Esophagus squamous epithelium (tissue), 5 donors: Measurements from ENCODE around the gene CSPG4. TPM values are rescaled to one million over a fixed set of nuclear protein-coding genes. Genes with fewer than 3 reads are reported as not detected.

ENCODE experiments used
- DNase-seq: peaks from one replicate; lab custom pipeline; 2025; lab: John Stamatoyannopoulos, UW
- H3K27ac ChIP-seq, 4 donors: fragments of 200-600 bp; sonication (generic); one replicate each; pipeline ENCODE4 v1.5.1; 2016 to 2019; ENCODE audit warnings: mild to moderate bottlenecking in 1 of 4
- H3K27me3 ChIP-seq, 4 donors: fragments of 200-600 bp; sonication (generic); 1 replicate in 3 of 4; 2 replicates in 1 of 4; pipeline versions ENCODE4 v1.5.1 to v1.6.0; 2017 to 2021; ENCODE audit warnings: antibody characterized with exemption in 1 of 4
- H3K36me3 ChIP-seq, 3 donors: fragments of 200-600 bp; sonication (generic); one replicate each; pipeline ENCODE4 v1.5.1; 2016 to 2019
- H3K4me1 ChIP-seq, 3 donors: fragments of 200-600 bp; sonication (generic); one replicate each; pipeline ENCODE4 v1.5.1; 2017 to 2019
- H3K4me3 ChIP-seq, 4 donors: fragments of 200-600 bp; sonication (generic); 1 replicate in 3 of 4; 2 replicates in 1 of 4; pipeline ENCODE4 v1.5.1; 2016 to 2019; ENCODE audit warnings: mild to moderate bottlenecking in 2 of 4, moderate library complexity in 1 of 4
- H3K9me3 ChIP-seq, 3 donors: fragments of 200-600 bp; sonication (generic); one replicate each; pipeline ENCODE4 v1.5.1; 2016 to 2019
- POLR2A ChIP-seq, 4 donors: fragments of 450-650 bp; IDR thresholded peaks; one replicate each; pipeline ENCODE4 v1.6.1; 2017; ENCODE audit warnings: antibody characterized with exemption in 4 of 4, mild to moderate bottlenecking in 4 of 4, moderate library complexity in 3 of 4
- WGBS, 2 donors: methylation state at CpG; one replicate each; pipeline ENCODE4 v1.1.5; 2018; 5-methylcytosine and 5-hydroxymethylcytosine counted together
- intact Hi-C: fragments of 100-400 bp; cut with DNase I; formaldehyde crosslinking; loops from one replicate; pipeline ENCODE4 v1.15.0; 2022
- total RNA-seq, 4 donors: library from RNA; depleted of rRNA; stranded (reverse); fragments of >200 nt; gene quantifications; one replicate each; pipeline ENCODE4 v1.1.0, GENCODE V29; 2016
- TF ChIP-seq, protein P1 (sequence below), 6 experiments: fragments of 450-650 bp in 4 of 6; fragments of 200-600 bp in 2 of 6; sonication (generic) in 2 of 6; IDR thresholded peaks; one replicate each; pipeline ENCODE4 v1.5.1; 2016 to 2019; ENCODE audit warnings: antibody characterized with exemption in 6 of 6, mild to moderate bottlenecking in 4 of 6, moderate library complexity in 4 of 6
- donor health status: DM: yes; HTN: yes; CAD: no.

Gene CSPG4
- total RNA-seq, 4 donors from 2014 or later: 2.9 to 13.4 (median 4.2) TPM

DNA sequence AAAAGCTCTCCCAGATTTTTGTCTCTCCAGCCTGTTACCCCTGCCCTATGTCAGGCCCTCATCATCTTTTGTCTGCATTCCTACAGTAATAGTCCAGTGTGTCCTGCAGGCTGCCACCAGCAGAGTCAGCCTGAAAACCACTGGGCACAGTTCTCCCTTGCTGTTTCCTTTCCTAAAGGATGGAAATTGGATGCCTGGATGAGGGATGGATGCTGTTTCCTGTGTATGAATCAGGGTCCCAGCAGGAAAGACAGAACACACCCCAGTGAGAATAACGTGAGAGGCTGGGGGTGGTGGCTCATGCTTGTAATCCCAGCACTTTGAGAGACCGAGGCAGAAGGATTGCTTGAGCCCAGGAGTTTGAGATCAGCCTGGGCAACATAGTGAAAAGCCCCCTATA, 68.3 kb downstream of the CSPG4 start:
- peaks cover 22 to 42% (median 26%) of the 10 kb centered on the region in 3 donors for H3K4me1 ChIP-seq
- intact Hi-C loops: no loop called here
- no peak overlapping the region for H3K4me3 ChIP-seq
- 45 to 71% methylated on average over 2 of the region's 2 CpGs for WGBS, 2 donors
- H3K27ac ChIP-seq: no peak overlapping the region
- TF ChIP-seq, protein P1, sequence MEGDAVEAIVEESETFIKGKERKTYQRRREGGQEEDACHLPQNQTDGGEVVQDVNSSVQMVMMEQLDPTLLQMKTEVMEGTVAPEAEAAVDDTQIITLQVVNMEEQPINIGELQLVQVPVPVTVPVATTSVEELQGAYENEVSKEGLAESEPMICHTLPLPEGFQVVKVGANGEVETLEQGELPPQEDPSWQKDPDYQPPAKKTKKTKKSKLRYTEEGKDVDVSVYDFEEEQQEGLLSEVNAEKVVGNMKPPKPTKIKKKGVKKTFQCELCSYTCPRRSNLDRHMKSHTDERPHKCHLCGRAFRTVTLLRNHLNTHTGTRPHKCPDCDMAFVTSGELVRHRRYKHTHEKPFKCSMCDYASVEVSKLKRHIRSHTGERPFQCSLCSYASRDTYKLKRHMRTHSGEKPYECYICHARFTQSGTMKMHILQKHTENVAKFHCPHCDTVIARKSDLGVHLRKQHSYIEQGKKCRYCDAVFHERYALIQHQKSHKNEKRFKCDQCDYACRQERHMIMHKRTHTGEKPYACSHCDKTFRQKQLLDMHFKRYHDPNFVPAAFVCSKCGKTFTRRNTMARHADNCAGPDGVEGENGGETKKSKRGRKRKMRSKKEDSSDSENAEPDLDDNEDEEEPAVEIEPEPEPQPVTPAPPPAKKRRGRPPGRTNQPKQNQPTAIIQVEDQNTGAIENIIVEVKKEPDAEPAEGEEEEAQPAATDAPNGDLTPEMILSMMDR (IDR thresholded peaks at IDR 0.05): no peak
- no peak for TF ChIP-seq POLR2A (IDR thresholded peaks at IDR 0.05)
- H3K36me3 ChIP-seq: peaks cover 0 to 2% (median 0%) of the 10 kb centered on the region in 3 donors
- DNase-seq: no peak
- H3K27me3 ChIP-seq: no peaks in the 10 kb centered on the region
- no peaks in the 10 kb centered on the region for H3K9me3 ChIP-seq

DNA sequence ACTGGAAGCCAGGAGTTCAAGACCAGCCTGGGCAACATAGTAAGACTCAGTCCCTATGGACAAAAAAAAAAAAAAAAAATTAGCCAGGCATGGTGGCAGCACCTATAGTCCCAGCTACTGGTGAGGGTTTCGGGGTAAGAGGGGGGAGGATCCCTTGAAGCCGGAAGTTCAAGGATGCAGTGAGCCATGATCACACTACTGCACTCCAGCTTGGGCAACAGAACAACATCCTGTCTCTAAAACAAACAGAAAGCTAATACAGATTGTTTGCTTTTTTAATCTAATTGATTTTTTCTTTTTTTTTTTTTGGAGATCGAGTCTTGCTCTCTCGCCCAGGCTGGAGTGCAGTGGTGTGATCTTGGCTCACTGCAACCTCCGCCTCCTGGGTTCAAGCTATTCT, 71.0 kb downstream of the CSPG4 start:
- 77 to 90% methylated on average over 5 of the region's 5 CpGs for WGBS, 2 donors
- H3K27ac ChIP-seq: no peak overlapping the region
- H3K9me3 ChIP-seq: no peaks in the 10 kb centered on the region
- no peak overlapping the region for H3K4me3 ChIP-seq
- peaks cover 34 to 53% (median 36%) of the 10 kb centered on the region in 3 donors for H3K4me1 ChIP-seq
- DNase-seq: no peak
- no peaks in the 10 kb centered on the region for H3K27me3 ChIP-seq
- intact Hi-C loops: no loop called here
- TF ChIP-seq, protein P1 (IDR thresholded peaks at IDR 0.05): no peak
- no peak for TF ChIP-seq POLR2A (IDR thresholded peaks at IDR 0.05)
- peaks cover 0 to 10% (median 0%) of the 10 kb centered on the region in 3 donors for H3K36me3 ChIP-seq

DNA sequence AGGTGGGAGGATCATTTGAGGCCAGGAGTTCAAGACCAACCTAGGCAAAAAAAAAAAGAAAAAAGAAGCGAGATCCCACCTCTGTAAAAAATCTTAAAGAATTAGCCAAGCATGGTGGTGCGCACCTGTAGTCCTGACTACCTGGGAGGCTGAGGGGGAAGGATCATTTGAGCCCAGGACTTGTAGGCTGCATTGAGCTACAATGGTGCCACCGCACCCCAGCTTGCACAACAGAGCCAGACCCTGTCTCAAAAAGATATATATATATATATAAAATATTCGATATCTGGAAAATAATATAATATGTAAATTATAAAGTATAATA, 71.5 kb downstream of the CSPG4 start:
- H3K27ac ChIP-seq: peak overlapping the region in 3 of 4 donors; percentile 92 to 98 (median 93)
- peaks cover 0 to 10% (median 0%) of the 10 kb centered on the region in 3 donors for H3K36me3 ChIP-seq
- intact Hi-C loops: no loop called here
- DNase-seq: no peak
- WGBS, 2 donors: 67 to 77% methylated on average over 4 of the region's 4 CpGs
- no peaks in the 10 kb centered on the region for H3K27me3 ChIP-seq
- no peaks in the 10 kb centered on the region for H3K9me3 ChIP-seq
- no peak for TF ChIP-seq POLR2A (IDR thresholded peaks at IDR 0.05)
- TF ChIP-seq, protein P1 (IDR thresholded peaks at IDR 0.05): no peak
- peak overlapping the region in 1 of 4 donors; percentile 79 for H3K4me3 ChIP-seq
- H3K4me1 ChIP-seq: peaks cover 32 to 53% (median 32%) of the 10 kb centered on the region in 3 donors

GRCh38 chr15:75640483-75641178, 72.0 kb downstream of the CSPG4 start:
- H3K4me1 ChIP-seq: peaks cover 28 to 53% (median 29%) of the 10 kb centered on the region in 3 donors
- no peaks in the 10 kb centered on the region for H3K9me3 ChIP-seq
- DNase-seq: no peak
- H3K27me3 ChIP-seq: no peaks in the 10 kb centered on the region
- WGBS, 2 donors: 3 to 5% methylated on average over 7 to 9 of the region's 17 CpGs
- H3K4me3 ChIP-seq: peak overlapping the region; percentile 78 to 94 (median 84)
- peak overlapping the region; percentile 92 to 98 (median 95) for H3K27ac ChIP-seq
- H3K36me3 ChIP-seq: peaks cover 0 to 10% (median 0%) of the 10 kb centered on the region in 3 donors
- intact Hi-C loops: no loop called here
- no peak for TF ChIP-seq POLR2A (IDR thresholded peaks at IDR 0.05)
- TF ChIP-seq, protein P1 (IDR thresholded peaks at IDR 0.05): peak in 5 of 6 experiments; percentile 29 to 43 (median 34)

DNA sequence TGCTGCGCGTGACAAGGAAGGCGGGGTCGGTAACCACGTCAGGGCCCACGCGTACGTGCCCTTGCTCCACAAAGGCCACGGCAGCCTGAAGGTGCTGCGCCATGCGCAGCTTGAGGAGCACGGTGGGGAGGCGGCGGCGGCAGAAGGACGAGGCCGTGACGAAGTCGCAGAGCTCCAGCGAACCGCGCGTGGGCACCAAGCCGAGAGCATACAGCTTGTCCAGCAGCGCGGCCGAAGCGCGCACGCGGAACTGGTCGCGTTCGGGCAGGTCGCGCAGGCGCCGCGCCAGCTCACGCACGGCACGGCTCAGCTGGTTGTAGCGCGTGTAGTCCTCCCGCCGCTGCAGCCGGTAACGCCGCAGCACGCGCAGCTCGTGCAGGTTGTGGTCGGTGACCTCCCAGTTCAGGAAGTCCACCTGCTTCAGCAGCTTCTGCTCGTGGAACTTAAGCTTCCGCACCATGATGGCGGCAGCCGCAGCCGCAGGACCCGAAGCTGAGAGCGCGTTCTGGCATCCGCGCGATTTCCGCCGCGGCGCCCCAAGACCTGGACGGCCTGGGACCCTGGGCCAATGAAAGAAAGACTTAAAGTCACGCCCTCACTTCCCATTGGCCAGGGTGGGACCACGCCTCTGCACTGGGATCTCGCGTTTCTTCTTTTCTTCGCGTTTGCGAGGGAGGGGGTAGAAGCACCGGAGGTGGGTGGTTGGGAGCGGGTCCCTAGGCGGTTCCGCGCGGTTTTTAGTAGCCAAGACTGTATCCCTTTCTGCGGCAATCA, 72.8 kb downstream of the CSPG4 start, which contains the start of gene IMP3:
Gene IMP3 (minus strand): TSS at position 516 of the 774 bp plus-strand sequence. CDS start 56 bp downstream, at position 460.
- Histone ChIP-seq H3K36me3 (peaks cover 0 to 10% (median 0%) of the 10 kb centered on the region in 3 donors), H3K4me1 (peaks cover 28 to 57% (median 29%) of the 10 kb centered on the region in 3 donors), H3K4me3 (peak within 1 kb of the TSS; percentile 78 to 94 (median 84)), H3K27ac (peak within 1 kb of the TSS; percentile 92 to 98 (median 95)), H3K27me3 (no peaks in the 10 kb centered on the region), H3K9me3 (no peaks in the 10 kb centered on the region)
- 0% methylated on average over 7 to 57 of the region's 83 CpGs for WGBS, 2 donors
- TF ChIP-seq POLR2A (IDR thresholded peaks at IDR 0.05): peak in 3 of 4 donors; percentile 92 to 99 (median 93)
- TF ChIP-seq, protein P1 (IDR thresholded peaks at IDR 0.05): no peak
- DNase-seq: peak; percentile 79
- intact Hi-C loops: no loop called here
